ENCODE results near the gene CASQ2.

Gene CASQ2

GRCh38 chr1:115746021-115746690, 22.4 kb downstream of the CASQ2 start:
- FAIRE-seq (no peak), DNase-seq (ENCODE audit: insufficient read length, low spot score) (no peak)
- no peak for TF ChIP-seq POLR2A (IDR thresholded peaks at IDR 0.05; ENCODE audit: low read depth, low read length)
- no peak for TF ChIP-seq PAX5 (IDR thresholded peaks at IDR 0.05; ENCODE audit: insufficient read depth, low read length, severe bottlenecking)
- TF ChIP-seq POU2F2 (IDR thresholded peaks at IDR 0.05; ENCODE audit: low read depth, low read length): no peak

DNA sequence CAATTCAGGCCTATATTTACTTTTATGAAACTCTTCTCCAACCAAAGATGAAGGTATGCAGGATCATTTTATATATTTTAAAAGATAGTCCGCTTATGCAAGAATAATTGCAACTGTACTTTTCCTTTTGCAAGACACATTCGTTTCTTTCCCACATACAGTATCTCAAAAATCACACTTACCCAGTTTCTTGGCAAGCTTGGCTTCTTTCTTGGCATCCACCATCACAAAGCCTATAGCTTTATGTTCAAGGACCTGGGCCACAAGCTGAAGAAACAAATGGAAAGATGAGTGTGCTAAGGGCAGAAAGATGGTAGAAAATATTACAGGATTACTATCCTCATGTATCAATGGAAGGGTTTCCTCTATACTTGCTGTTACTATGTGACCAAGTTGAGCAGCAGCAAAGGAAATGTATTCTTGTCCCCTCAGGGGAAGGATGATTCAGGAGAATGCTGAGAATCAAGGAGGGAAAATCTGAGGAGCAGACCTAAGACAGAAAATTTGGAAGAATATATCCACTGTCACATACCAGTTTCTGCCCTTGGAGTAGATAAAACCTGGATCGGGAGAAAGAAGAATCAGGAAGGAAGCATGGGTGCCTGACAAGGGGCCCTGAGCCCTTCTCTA, 23.8 kb downstream of the CASQ2 start:
- no peak for TF ChIP-seq TAF1 (IDR thresholded peaks at IDR 0.05; ENCODE audit: low read depth, low read length)
- no peak for TF ChIP-seq PAX5 (IDR thresholded peaks at IDR 0.05; ENCODE audit: insufficient read depth, low read length, severe bottlenecking)
- TF ChIP-seq POLR2A (IDR thresholded peaks at IDR 0.05; ENCODE audit: low read depth, low read length): no peak
- no peak for TF ChIP-seq SPI1 (IDR thresholded peaks at IDR 0.05; ENCODE audit: low read depth, low read length)
- TF ChIP-seq POLR2AphosphoS5 (IDR thresholded peaks at IDR 0.05; ENCODE audit: low read depth, low read length): no peak
- no peak for TF ChIP-seq POU2F2 (IDR thresholded peaks at IDR 0.05; ENCODE audit: low read depth, low read length)
- FAIRE-seq (no peak), DNase-seq (ENCODE audit: insufficient read length, low spot score) (no peak)

DNA sequence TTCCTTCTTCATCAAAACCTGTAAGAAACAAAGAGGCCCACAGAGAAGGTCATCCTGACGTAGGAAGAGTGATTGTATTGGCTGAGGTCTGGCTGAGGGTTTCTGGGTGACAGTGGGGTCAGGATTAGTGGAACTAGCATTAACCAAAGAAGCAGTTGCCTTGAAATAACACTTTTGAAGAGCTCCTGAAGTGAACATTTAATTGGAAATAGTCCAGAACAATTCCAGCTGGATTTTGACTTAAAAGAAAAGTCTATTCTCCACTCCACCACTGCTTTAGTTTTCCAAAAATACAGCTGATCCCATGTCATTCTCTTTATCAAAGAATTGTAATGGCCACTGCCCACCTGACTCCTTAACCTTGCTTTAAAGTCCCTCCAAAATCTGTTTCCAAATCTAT, 27.7 kb downstream of the CASQ2 start:
- TF ChIP-seq TAF1 (IDR thresholded peaks at IDR 0.05; ENCODE audit: low read depth, low read length): no peak
- no peak for TF ChIP-seq POLR2AphosphoS5 (IDR thresholded peaks at IDR 0.05; ENCODE audit: low read depth, low read length)
- no peak for TF ChIP-seq SPI1 (IDR thresholded peaks at IDR 0.05; ENCODE audit: low read depth, low read length)
- TF ChIP-seq POLR2A (IDR thresholded peaks at IDR 0.05; ENCODE audit: low read depth, low read length): no peak
- TF ChIP-seq PAX5 (IDR thresholded peaks at IDR 0.05; ENCODE audit: insufficient read depth, low read length, severe bottlenecking): no peak
- no peak for TF ChIP-seq POU2F2 (IDR thresholded peaks at IDR 0.05; ENCODE audit: low read depth, low read length)
- DNase-seq (ENCODE audit: insufficient read length, low spot score) (no peak), FAIRE-seq (no peak)

DNA sequence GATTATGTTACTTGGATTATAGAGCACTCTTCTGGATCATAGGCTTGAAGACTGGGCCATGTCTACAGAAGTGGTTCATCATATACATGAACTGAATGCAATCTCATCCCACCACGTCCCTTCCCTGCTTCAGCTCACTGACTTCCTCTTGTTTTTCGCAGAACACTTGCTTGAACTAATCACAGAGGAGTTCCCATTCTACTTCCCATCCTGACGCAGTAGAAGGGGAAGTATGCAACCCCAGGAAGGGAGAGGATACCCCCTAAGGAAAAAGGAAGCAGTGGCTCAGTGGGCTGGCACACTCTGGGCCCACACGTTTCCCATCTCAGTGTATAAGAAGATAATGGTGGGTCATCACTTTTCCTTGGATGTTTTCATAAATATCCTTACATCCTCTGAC, 36.2 kb downstream of the CASQ2 start:
- no peak for TF ChIP-seq SPI1 (IDR thresholded peaks at IDR 0.05; ENCODE audit: low read depth, low read length)
- no peak for TF ChIP-seq TAF1 (IDR thresholded peaks at IDR 0.05; ENCODE audit: low read depth, low read length)
- TF ChIP-seq POLR2AphosphoS5 (IDR thresholded peaks at IDR 0.05; ENCODE audit: low read depth, low read length): no peak
- TF ChIP-seq POLR2A (IDR thresholded peaks at IDR 0.05; ENCODE audit: low read depth, low read length): no peak
- TF ChIP-seq PAX5 (IDR thresholded peaks at IDR 0.05; ENCODE audit: insufficient read depth, low read length, severe bottlenecking): no peak
- TF ChIP-seq POU2F2 (IDR thresholded peaks at IDR 0.05; ENCODE audit: low read depth, low read length): no peak
- FAIRE-seq (no peak), DNase-seq (ENCODE audit: insufficient read length, low spot score) (no peak)

GRCh38 chr1:115729756-115730155, 38.8 kb downstream of the CASQ2 start:
- FAIRE-seq (peak; percentile 92), DNase-seq (ENCODE audit: insufficient read length, low spot score) (peak; percentile 49)
- TF ChIP-seq SPI1 (IDR thresholded peaks at IDR 0.05; ENCODE audit: low read depth, low read length): peak; percentile 88
- TF ChIP-seq POLR2A (IDR thresholded peaks at IDR 0.05; ENCODE audit: low read depth, low read length): no peak
- peak; percentile 98 for TF ChIP-seq PAX5 (IDR thresholded peaks at IDR 0.05; ENCODE audit: insufficient read depth, low read length, severe bottlenecking)

GRCh38 chr1:115728341-115728740, 40.2 kb downstream of the CASQ2 start:
- TF ChIP-seq POLR2A (IDR thresholded peaks at IDR 0.05; ENCODE audit: low read depth, low read length): no peak
- DNase-seq (ENCODE audit: insufficient read length, low spot score) (no peak), FAIRE-seq (no peak)

DNA sequence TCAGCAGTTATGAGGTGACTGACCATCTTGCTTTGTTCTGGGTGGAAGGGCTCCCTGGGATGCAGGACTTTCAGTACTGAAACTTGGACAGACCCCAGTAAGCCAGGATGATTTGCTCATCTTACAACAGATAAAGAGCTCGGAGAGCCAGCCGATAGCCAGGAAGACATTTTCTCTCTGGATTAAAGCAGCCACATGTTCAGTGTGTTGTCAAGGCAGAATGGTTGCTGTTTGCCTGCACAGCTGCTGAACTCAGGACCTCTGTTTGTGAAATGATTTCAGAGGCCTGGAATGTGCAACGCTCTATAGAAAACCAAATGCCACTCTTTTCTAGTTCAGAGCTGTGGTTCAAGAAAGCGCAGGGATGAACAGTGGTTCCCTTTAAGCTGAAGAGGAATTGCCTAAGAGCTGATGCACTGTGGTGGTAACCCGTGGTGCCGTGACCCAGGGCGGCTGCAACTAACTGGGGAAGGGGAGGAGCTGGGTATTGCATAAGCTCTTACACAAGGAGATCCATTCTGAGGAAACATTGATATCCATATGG, 40.7 kb downstream of the CASQ2 start:
- no peak for FAIRE-seq
- no peak for DNase-seq (ENCODE audit: insufficient read length, low spot score)
- TF ChIP-seq POLR2AphosphoS5 (IDR thresholded peaks at IDR 0.05; ENCODE audit: low read depth, low read length) (no peak), PAX5 (IDR thresholded peaks at IDR 0.05; ENCODE audit: insufficient read depth, low read length, severe bottlenecking) (no peak), TAF1 (IDR thresholded peaks at IDR 0.05; ENCODE audit: low read depth, low read length) (no peak), POLR2A (IDR thresholded peaks at IDR 0.05; ENCODE audit: low read depth, low read length) (no peak)

GRCh38 chr1:115726570-115726969, 41.9 kb downstream of the CASQ2 start:
- FAIRE-seq (no peak), DNase-seq (ENCODE audit: insufficient read length, low spot score) (no peak)
- TF ChIP-seq POLR2AphosphoS5 (IDR thresholded peaks at IDR 0.05; ENCODE audit: low read depth, low read length): no peak
- TF ChIP-seq SPI1 (IDR thresholded peaks at IDR 0.05; ENCODE audit: low read depth, low read length): no peak
- no peak for TF ChIP-seq POU2F2 (IDR thresholded peaks at IDR 0.05; ENCODE audit: low read depth, low read length)
- TF ChIP-seq TAF1 (IDR thresholded peaks at IDR 0.05; ENCODE audit: low read depth, low read length): no peak
- TF ChIP-seq POLR2A (IDR thresholded peaks at IDR 0.05; ENCODE audit: low read depth, low read length): no peak
- no peak for TF ChIP-seq PAX5 (IDR thresholded peaks at IDR 0.05; ENCODE audit: insufficient read depth, low read length, severe bottlenecking)

DNA sequence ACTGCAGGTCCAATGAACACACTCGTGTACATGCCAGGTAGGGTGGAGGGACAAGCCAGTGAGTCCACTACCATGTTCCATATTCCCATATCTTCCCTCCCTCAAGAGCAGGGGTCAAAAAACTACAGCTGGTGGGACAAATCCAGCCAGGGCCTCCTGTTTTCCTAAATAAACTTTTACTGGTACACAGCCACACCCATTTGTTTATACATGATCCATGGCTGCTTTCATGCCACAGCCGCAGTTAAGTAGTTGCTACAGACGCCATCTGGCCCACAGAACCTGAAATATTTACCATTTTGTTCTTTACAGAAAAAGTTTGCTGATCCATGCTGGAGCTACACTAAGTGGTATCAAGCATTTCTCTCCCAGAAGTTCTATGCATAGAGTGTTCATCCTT, 42.4 kb downstream of the CASQ2 start:
- FAIRE-seq (no peak), DNase-seq (ENCODE audit: insufficient read length, low spot score) (no peak)
- TF ChIP-seq POLR2AphosphoS5 (IDR thresholded peaks at IDR 0.05; ENCODE audit: low read depth, low read length): no peak
- no peak for TF ChIP-seq TAF1 (IDR thresholded peaks at IDR 0.05; ENCODE audit: low read depth, low read length)
- TF ChIP-seq POU2F2 (IDR thresholded peaks at IDR 0.05; ENCODE audit: low read depth, low read length): no peak
- TF ChIP-seq PAX5 (IDR thresholded peaks at IDR 0.05; ENCODE audit: insufficient read depth, low read length, severe bottlenecking): no peak
- TF ChIP-seq SPI1 (IDR thresholded peaks at IDR 0.05; ENCODE audit: low read depth, low read length): no peak
- no peak for TF ChIP-seq POLR2A (IDR thresholded peaks at IDR 0.05; ENCODE audit: low read depth, low read length)

- TF ChIP-seq POLR2A (IDR thresholded peaks at IDR 0.05; ENCODE audit: low read depth, low read length) (no peak), POU2F2 (IDR thresholded peaks at IDR 0.05; ENCODE audit: low read depth, low read length) (no peak), TAF1 (IDR thresholded peaks at IDR 0.05; ENCODE audit: low read depth, low read length) (no peak), SPI1 (IDR thresholded peaks at IDR 0.05; ENCODE audit: low read depth, low read length) (no peak), PAX5 (IDR thresholded peaks at IDR 0.05; ENCODE audit: insufficient read depth, low read length, severe bottlenecking) (no peak), POLR2AphosphoS5 (IDR thresholded peaks at IDR 0.05; ENCODE audit: low read depth, low read length) (no peak)
- no peak for DNase-seq (ENCODE audit: insufficient read length, low spot score)
- no peak for FAIRE-seq
Observed at GRCh38 chr1:115725600-115725999, 42.9 kb downstream of the CASQ2 start.
